Stomach (tissue), 4 donors: ENCODE measurements around the gene NUTF2.

Experiments
- POLR2A ChIP-seq, 4 donors: fragments of 450-650 bp; IDR thresholded peaks; one replicate each; pipeline ENCODE4 v1.6.1; 2016; ENCODE audit warnings: antibody characterized with exemption in 4 of 4, control low read depth in 2 of 4, mild to moderate bottlenecking in 1 of 4, moderate library complexity in 1 of 4
- TF ChIP-seq, protein P1 (sequence below), 7 experiments: fragments of 450-650 bp in 4 of 7; fragments of 200-600 bp in 3 of 7; sonication (generic) in 3 of 7; IDR thresholded peaks; one replicate each; pipeline ENCODE4 v1.5.1; 2016 to 2019; ENCODE audit warnings: antibody characterized with exemption in 7 of 7, control low read depth in 2 of 7, mild to moderate bottlenecking in 1 of 7

DNA sequence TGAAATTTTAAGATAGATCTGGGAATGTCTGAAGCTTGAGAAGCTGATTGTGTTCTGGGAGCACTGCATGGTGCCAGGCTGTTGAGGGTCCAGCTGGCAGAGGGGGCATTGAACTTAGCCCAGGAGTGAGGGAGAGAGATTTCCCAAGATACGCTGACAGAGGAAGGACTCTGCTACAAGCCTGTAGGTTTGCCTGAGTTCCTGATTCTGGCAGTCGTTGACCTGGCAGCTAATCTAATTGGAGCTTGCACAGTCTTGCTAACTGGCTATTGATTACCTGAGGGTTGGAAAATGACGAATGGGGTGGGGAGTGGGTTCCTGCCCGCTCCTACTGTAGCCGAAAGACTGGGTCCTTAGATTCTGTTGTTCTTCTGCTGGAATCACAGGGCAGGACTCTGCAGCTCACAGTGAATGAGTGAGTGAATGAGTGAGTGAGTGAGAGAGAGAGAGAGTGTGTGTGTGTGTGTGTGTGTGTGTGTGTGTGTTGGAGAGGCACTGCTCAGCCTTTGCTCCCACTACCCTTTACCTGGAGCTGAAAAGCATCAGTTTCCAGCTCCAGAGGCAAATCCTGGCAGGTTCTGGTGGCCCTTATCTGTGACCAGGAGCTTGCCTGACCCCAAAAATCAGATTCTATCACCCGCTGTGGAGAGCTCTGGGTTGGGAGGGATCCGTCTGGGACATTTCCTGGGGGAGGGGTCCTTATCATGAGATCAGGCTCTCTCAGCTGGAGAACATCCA, 68.2 kb downstream of the NUTF2 start:
- no peak for TF ChIP-seq POLR2A (IDR thresholded peaks at IDR 0.05)
- TF ChIP-seq, protein P1, sequence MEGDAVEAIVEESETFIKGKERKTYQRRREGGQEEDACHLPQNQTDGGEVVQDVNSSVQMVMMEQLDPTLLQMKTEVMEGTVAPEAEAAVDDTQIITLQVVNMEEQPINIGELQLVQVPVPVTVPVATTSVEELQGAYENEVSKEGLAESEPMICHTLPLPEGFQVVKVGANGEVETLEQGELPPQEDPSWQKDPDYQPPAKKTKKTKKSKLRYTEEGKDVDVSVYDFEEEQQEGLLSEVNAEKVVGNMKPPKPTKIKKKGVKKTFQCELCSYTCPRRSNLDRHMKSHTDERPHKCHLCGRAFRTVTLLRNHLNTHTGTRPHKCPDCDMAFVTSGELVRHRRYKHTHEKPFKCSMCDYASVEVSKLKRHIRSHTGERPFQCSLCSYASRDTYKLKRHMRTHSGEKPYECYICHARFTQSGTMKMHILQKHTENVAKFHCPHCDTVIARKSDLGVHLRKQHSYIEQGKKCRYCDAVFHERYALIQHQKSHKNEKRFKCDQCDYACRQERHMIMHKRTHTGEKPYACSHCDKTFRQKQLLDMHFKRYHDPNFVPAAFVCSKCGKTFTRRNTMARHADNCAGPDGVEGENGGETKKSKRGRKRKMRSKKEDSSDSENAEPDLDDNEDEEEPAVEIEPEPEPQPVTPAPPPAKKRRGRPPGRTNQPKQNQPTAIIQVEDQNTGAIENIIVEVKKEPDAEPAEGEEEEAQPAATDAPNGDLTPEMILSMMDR (IDR thresholded peaks at IDR 0.05) = no peak
